GF-D8 (cell line): ENCODE data around the gene PEMT.

Experiments used
- DNase-seq: peaks from one replicate; lab custom pipeline; 2025; lab: John Stamatoyannopoulos, UW

The PEMT gene

GRCh38 chr17:17553217-17554195 is 38.0 kb downstream of the PEMT start:
- DNase-seq: no peak

GRCh38 chr17:17552351-17553216 is 38.9 kb downstream of the PEMT start:
- no peak for DNase-seq

GRCh38 chr17:17551361-17551760 is 40.1 kb downstream of the PEMT start:
- no peak for DNase-seq

GRCh38 chr17:17549732-17550366 is 41.7 kb downstream of the PEMT start:
- no peak for DNase-seq

- no peak for DNase-seq
Measured at GRCh38 chr17:17548044-17548443, 43.5 kb downstream of the PEMT start.

GRCh38 chr17:17547210-17547764 is 44.2 kb downstream of the PEMT start:
- DNase-seq: no peak

GRCh38 chr17:17546399-17547185 is 44.9 kb downstream of the PEMT start:
- DNase-seq: no peak

- no peak for DNase-seq
Measured at GRCh38 chr17:17545984-17546383, 45.5 kb downstream of the PEMT start.

GRCh38 chr17:17545031-17545820 is 46.3 kb downstream of the PEMT start:
- DNase-seq: no peak

- no peak for DNase-seq
Measured at GRCh38 chr17:17542906-17543635, 48.4 kb downstream of the PEMT start.

- no peak for DNase-seq
Measured at GRCh38 chr17:17541640-17542001, 49.9 kb downstream of the PEMT start.

- DNase-seq: no peak
Measured at GRCh38 chr17:17540935-17541639, 50.4 kb downstream of the PEMT start.

- DNase-seq: no peak
Measured at GRCh38 chr17:17540278-17540906, 51.1 kb downstream of the PEMT start.

- no peak for DNase-seq
Measured at GRCh38 chr17:17539591-17539990, 51.9 kb downstream of the PEMT start.

GRCh38 chr17:17538417-17539391 is 52.8 kb downstream of the PEMT start:
- DNase-seq: no peak

GRCh38 chr17:17537311-17538099 is 54.0 kb downstream of the PEMT start:
- no peak for DNase-seq

GRCh38 chr17:17536702-17537101 is 54.8 kb downstream of the PEMT start:
- no peak for DNase-seq
